Measurements from ENCODE around the gene TMEM168. TPM values are rescaled to one million over a fixed set of nuclear protein-coding genes. Genes with fewer than 3 reads are reported as not detected.

Gene TMEM168
- total and polyA plus RNA-seq, 2 donors (not counting 1 experiment from before 2014, with no cell fraction given) = 19.3 to 27.2 TPM

DNA sequence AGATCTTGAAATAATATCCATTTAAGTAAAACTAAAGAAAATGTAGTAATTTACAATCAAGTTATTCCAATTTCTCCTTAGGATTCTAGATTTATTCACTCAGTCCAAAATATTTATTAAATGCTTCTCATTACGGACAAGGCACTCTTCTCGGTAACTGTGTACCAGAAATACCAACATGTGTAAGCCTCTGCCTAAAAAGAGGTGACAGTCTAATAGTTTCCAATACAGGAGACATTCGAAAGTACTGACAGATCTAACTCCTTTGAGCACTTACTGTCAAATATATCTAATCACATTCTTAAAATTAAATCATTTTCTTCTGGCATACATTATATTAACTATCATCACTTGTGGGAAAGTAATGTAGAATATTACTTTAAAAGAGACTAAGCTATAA is 26.9 kb downstream of the TMEM168 start:
- Histone ChIP-seq H3K27me3 (ENCODE audit: control insufficient read depth, insufficient read depth, low read length) (no peaks in the 10 kb centered on the region), H3K27ac (ENCODE audit: insufficient read depth, low read length) (no peak overlapping the region), H3K4me2 (ENCODE audit: extremely low read depth, insufficient read depth, low read length) (no peak overlapping the region), H2AFZ (ENCODE audit: low read length) (no peak overlapping the region), H4K20me1 (ENCODE audit: control insufficient read depth, extremely low read depth, insufficient read depth, low read length) (no peaks in the 10 kb centered on the region), H3K4me3 (replicated peaks in 1 of 4; ENCODE audit: control extremely low read depth in 1 of 4, insufficient read depth in 1 of 4, low read depth in 3 of 4, low read length in 4 of 4) (no peak overlapping the region), H3K9me3 (ENCODE audit: control insufficient read depth, insufficient read depth, low read depth, low read length) (no peaks in the 10 kb centered on the region), H3K36me3 (ENCODE audit: control insufficient read depth, insufficient read depth, low read length) (peaks cover 1% of the 10 kb centered on the region), H3K79me2 (ENCODE audit: control insufficient read depth, insufficient read depth, low read length) (no peaks in the 10 kb centered on the region), H3K9ac (ENCODE audit: insufficient read depth, low read length) (no peak overlapping the region), H3K4me1 (ENCODE audit: control insufficient read depth, extremely low read depth, insufficient read depth, low read length) (no peaks in the 10 kb centered on the region)
- TF ChIP-seq EZH2 (IDR thresholded peaks at IDR 0.05; ENCODE audit: low read length, missing control alignments) = no peak
- TF ChIP-seq, protein P1, sequence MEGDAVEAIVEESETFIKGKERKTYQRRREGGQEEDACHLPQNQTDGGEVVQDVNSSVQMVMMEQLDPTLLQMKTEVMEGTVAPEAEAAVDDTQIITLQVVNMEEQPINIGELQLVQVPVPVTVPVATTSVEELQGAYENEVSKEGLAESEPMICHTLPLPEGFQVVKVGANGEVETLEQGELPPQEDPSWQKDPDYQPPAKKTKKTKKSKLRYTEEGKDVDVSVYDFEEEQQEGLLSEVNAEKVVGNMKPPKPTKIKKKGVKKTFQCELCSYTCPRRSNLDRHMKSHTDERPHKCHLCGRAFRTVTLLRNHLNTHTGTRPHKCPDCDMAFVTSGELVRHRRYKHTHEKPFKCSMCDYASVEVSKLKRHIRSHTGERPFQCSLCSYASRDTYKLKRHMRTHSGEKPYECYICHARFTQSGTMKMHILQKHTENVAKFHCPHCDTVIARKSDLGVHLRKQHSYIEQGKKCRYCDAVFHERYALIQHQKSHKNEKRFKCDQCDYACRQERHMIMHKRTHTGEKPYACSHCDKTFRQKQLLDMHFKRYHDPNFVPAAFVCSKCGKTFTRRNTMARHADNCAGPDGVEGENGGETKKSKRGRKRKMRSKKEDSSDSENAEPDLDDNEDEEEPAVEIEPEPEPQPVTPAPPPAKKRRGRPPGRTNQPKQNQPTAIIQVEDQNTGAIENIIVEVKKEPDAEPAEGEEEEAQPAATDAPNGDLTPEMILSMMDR (conservative IDR thresholded peaks at IDR 0.05 in 1 of 2, IDR thresholded peaks at IDR 0.05 in 1 of 2; ENCODE audit: low read depth in 1 of 2, low read length in 2 of 2) = no peak
- no peak for DNase-seq (ENCODE audit: low read depth in 2 of 2)

DNA sequence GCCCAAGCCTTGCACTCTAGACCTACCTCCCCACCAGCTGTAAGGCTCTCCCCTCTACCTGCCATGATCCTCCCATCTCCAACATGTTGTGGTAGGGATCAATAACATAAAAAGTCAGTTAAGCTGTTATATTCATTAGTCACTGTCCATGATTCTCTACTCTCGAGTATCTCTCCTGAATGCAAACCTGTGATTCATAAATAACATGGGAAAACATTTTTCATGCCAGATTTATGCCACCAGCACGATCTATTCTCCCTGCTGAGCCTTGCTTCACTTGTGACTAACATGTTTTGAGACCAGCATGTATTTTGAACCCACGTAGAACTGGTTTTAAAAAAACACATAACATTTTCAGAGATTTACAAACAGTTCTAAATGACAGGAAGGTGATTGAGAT is 30.3 kb downstream of the TMEM168 start:
- H4K20me1 ChIP-seq (ENCODE audit: control insufficient read depth, extremely low read depth, insufficient read depth, low read length) = no peaks in the 10 kb centered on the region
- H3K27ac ChIP-seq (ENCODE audit: insufficient read depth, low read length) = no peak overlapping the region
- TF ChIP-seq EZH2 (IDR thresholded peaks at IDR 0.05; ENCODE audit: low read length, missing control alignments) = no peak
- TF ChIP-seq, protein P1 (conservative IDR thresholded peaks at IDR 0.05 in 1 of 2, IDR thresholded peaks at IDR 0.05 in 1 of 2; ENCODE audit: low read depth in 1 of 2, low read length in 2 of 2) = no peak
- no peak overlapping the region for H3K9ac ChIP-seq (ENCODE audit: insufficient read depth, low read length)
- H3K36me3 ChIP-seq (ENCODE audit: control insufficient read depth, insufficient read depth, low read length) = no peaks in the 10 kb centered on the region
- H2AFZ ChIP-seq (ENCODE audit: low read length) = no peak overlapping the region
- H3K9me3 ChIP-seq (ENCODE audit: control insufficient read depth, insufficient read depth, low read depth, low read length) = no peaks in the 10 kb centered on the region
- DNase-seq (ENCODE audit: low read depth in 2 of 2) = peak in 1 of 2 donors; percentile 6
- no peaks in the 10 kb centered on the region for H3K79me2 ChIP-seq (ENCODE audit: control insufficient read depth, insufficient read depth, low read length)
- no peak overlapping the region for H3K4me3 ChIP-seq (replicated peaks in 1 of 4; ENCODE audit: control extremely low read depth in 1 of 4, insufficient read depth in 1 of 4, low read depth in 3 of 4, low read length in 4 of 4)
- no peak overlapping the region for H3K4me2 ChIP-seq (ENCODE audit: extremely low read depth, insufficient read depth, low read length)
- no peaks in the 10 kb centered on the region for H3K4me1 ChIP-seq (ENCODE audit: control insufficient read depth, extremely low read depth, insufficient read depth, low read length)
- H3K27me3 ChIP-seq (ENCODE audit: control insufficient read depth, insufficient read depth, low read length) = no peaks in the 10 kb centered on the region

DNA sequence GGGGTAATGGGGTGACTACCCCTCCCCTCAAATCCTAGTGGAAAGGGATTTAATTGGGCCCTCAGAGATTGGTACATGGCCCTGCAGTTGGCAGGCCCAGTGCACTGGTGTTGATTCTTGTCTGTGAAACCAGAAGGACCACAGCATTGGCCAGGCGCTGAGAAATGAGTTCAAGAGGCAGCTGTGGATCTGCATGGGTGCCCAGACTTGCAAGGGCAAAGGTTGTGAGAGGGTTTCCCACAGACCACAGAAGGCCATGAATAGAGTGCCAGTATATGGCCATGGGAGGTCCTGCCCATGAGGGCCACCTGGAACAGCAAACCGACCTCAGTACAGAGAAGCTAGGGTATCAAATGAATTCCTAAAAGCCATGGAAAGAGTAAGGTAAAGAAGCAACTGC is 32.9 kb downstream of the TMEM168 start:
- no peaks in the 10 kb centered on the region for H4K20me1 ChIP-seq (ENCODE audit: control insufficient read depth, extremely low read depth, insufficient read depth, low read length)
- no peak overlapping the region for H3K9ac ChIP-seq (ENCODE audit: insufficient read depth, low read length)
- H3K4me3 ChIP-seq (replicated peaks in 1 of 4; ENCODE audit: control extremely low read depth in 1 of 4, insufficient read depth in 1 of 4, low read depth in 3 of 4, low read length in 4 of 4) = no peak overlapping the region
- no peaks in the 10 kb centered on the region for H3K4me1 ChIP-seq (ENCODE audit: control insufficient read depth, extremely low read depth, insufficient read depth, low read length)
- TF ChIP-seq EZH2 (IDR thresholded peaks at IDR 0.05; ENCODE audit: low read length, missing control alignments) = no peak
- TF ChIP-seq, protein P1 (conservative IDR thresholded peaks at IDR 0.05 in 1 of 2, IDR thresholded peaks at IDR 0.05 in 1 of 2; ENCODE audit: low read depth in 1 of 2, low read length in 2 of 2) = no peak
- H3K27me3 ChIP-seq (ENCODE audit: control insufficient read depth, insufficient read depth, low read length) = no peaks in the 10 kb centered on the region
- no peaks in the 10 kb centered on the region for H3K36me3 ChIP-seq (ENCODE audit: control insufficient read depth, insufficient read depth, low read length)
- no peak overlapping the region for H3K27ac ChIP-seq (ENCODE audit: insufficient read depth, low read length)
- no peak for DNase-seq (ENCODE audit: low read depth in 2 of 2)
- H3K79me2 ChIP-seq (ENCODE audit: control insufficient read depth, insufficient read depth, low read length) = no peaks in the 10 kb centered on the region
- H3K4me2 ChIP-seq (ENCODE audit: extremely low read depth, insufficient read depth, low read length) = no peak overlapping the region
- H3K9me3 ChIP-seq (ENCODE audit: control insufficient read depth, insufficient read depth, low read depth, low read length) = no peaks in the 10 kb centered on the region
- H2AFZ ChIP-seq (ENCODE audit: low read length) = no peak overlapping the region

Data from fibroblast of lung (primary cell).